HG03565 (cell line): ENCODE results near the gene WASF1.
"Not testable (repeated sequence)": the region's sequence is repeated elsewhere in the genome, so short reads cannot be mapped to it uniquely, and the experiment has no call there.

Experiments
- ATAC-seq: cut with Tn5 transposase; IDR thresholded peaks from one replicate; pipeline ENCODE4 v1.9.1; 2021; ENCODE audit warnings: mild to moderate bottlenecking, moderate library complexity; ENCODE audit not compliant: unreplicated experiment

Gene WASF1

DNA sequence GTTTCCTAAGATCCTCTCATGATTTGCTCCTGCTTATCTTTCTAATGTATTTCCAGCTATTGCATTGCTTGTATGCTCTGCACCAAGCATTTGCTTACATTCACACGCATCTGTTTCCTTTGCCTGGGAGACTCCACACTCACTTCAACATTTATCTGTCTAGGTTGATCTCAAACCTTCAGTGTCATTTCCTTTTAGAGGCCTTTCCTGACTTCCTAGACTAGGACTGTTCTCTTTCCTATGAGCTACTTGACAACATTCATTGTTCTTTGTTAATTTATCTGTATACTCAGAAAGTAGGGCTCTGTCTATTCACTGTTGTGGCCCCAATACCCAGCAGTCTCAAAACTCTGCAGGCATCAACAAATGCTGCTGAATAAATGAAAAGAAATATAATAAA lies 84.4 kb downstream of the WASF1 start:
- ATAC-seq = no peak

DNA sequence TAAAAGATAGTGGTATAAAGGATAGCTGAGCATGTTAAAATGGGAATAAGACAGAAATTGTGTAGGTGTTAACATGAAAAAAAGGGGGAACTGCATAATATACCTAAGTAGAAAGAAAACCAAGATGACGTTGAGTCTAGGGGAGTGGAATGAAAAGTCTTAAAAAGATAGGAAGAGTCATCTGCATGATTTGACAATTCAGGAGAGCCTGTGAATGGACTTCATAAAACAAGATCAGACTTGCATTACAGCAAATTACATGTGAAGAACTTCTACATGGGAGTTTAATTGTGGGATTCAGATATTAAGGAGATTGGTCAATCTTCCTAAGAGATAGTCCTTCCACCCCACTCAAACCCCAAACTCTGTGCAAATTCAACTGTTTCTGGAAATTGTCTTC lies 85.5 kb downstream of the WASF1 start:
- no peak for ATAC-seq

DNA sequence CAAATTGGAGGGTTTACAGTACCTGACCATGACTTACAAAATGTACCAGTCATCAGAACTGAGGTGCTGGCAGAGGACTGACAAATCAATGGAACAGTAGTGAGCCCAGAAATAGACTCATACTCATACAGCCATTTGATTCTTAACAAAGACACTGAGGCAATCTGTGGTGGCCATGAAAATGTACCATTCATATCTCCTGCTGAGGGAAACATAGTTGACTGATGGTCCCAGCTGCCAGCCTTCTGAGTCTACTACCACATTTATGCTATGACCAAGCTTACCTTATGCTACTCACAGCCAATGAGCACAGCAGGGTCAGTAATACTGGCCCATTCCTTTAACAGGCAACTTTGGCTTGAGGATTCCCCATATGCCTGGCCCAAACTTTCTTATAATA lies 88.6 kb downstream of the WASF1 start:
- no peak for ATAC-seq

DNA sequence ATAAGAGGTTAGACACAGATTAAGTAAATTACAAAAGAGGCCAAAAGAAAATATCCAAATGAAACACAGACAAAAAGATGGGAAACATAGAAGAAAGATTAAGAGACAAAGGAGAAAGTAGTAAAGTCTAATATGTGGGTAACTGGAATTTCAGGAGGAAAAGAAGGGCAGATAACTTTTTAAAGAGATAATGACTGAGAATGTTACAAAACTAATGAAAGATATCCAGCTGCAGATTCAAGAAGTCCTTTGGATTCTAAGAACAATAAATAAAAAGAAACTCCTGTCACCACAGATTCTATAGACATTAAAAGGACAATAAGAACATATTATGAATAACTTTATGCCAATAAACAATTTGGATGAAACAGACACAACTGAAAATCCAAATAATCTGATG lies 90.1 kb downstream of the WASF1 start:
- no peak for ATAC-seq

DNA sequence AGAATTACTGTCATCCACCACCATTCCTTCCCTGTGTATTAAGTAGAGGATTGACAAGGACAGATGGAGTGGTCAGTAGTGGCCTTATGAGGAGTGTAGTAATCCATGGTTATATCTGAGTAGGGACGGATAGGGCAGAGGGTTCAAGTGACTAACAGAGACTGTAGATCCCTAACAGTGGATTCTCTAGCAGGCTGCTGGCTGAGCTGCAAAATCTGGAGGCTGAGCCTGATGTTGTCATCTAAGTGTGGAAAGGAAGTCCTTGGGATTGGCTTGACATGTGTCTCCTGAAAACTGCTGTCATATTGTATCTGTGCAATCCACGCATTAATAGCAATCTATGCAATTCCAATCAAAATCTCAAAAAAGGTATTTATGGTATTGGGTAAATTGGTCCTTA lies 94.2 kb downstream of the WASF1 start:
- ATAC-seq = no peak

DNA sequence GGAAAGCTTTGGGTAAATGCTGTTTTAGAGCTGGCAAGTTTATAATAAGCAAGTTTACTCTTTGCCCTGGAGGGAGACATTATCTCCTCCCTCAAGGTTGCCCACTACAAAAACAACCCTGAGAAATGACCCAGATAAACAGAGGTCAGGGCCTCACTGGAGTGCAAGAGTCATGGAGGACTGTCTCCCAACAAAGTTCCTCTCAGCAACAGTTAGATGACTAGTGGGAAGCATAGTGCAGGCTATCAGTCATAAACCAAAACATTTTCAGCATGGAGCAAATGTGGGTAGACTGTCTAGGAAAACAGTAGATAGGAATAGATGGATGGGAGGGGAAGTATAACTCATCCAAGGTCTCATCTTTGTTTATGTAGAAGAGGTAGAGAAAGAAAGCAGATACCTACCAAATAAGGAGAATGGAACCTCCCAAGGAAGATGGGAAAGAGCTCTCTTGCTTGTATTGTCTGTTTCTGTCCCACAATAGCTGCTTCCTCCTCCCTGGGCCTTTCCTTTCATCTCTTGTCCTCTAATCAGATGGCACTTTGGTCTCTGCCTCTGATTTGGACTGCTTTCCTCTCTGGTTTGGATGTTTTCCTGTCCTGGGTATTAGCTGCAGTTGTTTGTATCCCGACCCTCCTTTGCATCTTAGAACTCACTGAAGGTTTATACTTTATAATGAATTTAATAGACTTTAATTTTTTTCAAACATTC lies 95.4 kb downstream of the WASF1 start:
- no peak for ATAC-seq

DNA sequence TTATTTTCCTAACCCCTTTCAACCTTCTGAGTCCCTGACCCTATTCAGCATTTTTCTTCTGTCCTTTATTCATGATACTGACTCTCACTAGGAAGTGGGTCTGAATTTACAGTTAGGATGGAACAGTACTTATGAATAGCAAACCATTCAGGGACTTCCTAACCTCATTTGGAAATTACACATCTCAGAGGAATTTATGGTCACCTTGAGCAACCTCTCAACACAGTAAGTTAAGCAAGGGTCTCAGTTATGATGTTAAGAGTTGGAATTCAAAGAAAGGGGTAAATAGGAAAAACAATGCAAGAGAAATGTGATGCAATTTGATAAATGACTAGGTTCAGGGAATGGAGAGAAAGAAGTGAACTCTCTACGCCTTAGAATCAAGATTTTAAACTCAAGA lies 104.1 kb downstream of the WASF1 start:
- ATAC-seq = no peak

DNA sequence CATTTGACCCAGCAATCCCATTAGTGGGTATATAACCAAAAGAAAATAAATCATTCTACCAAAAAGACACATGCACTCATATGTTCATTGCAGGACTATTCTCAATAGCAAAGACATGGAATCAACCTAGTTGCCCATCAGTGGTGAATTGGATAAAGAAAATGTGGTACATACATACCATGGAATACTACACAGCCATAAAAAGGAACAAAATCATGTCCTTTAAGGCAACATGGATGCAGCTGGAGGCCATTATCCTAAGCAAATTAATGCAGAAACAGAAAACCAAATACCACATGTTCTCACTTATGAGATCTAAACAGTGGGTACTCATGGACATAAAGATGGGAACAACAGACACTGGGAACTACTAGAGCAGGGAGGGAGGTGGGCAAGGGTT lies 106.0 kb downstream of the WASF1 start:
- ATAC-seq = not testable (repeated sequence)

DNA sequence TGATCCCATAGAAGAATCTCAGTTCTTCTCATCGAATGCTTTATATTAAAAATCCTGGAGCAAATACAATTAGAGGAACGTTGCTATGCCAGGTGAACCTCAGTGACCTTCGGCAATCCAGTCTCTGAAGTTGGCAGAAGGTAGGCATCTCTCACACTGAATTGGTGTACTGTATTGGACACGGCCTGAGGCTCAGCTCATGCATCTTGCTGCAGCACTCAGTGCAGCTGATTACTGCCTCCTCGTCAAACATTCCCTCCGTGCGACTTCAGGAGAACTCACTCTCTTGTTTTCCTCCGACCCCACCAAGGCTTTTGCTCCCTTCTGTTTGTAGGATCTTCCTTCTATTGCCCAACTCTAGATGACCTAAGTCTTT lies 110.9 kb downstream of the WASF1 start:
- no peak for ATAC-seq

DNA sequence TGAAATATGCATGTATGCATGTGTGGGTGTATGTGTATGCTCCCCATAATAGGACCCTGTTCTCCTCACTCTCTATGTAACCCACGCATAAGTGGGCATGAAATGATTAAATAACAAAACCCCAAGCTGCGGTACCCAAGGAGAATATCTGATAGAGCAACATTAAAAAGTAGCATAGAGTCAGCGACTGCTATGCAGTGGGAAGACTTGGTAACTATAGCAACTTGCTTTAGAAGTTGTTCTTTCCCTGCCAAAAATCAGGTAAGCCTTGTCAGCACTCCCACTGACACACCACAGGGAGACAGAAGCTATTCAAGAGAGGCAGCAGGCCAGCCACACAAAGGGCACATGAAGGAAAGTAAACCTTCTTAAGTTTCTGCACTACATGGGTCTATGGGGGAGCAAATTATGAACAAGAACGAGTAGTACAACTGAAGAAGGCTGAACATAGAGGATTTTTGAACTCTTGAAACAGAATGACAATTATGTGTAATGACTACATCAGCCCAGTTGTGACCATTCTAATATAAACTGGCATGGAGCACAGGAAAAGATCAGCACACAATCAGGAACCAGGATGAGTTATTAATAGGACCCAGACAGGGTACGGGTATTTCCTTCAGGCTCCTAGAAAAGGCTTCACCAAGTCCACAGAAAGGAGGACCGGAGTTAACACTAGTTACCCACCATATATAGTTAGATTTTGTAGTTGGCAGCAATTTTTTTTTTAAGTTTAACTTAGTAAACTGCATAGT lies 111.5 kb downstream of the WASF1 start:
- no peak for ATAC-seq

DNA sequence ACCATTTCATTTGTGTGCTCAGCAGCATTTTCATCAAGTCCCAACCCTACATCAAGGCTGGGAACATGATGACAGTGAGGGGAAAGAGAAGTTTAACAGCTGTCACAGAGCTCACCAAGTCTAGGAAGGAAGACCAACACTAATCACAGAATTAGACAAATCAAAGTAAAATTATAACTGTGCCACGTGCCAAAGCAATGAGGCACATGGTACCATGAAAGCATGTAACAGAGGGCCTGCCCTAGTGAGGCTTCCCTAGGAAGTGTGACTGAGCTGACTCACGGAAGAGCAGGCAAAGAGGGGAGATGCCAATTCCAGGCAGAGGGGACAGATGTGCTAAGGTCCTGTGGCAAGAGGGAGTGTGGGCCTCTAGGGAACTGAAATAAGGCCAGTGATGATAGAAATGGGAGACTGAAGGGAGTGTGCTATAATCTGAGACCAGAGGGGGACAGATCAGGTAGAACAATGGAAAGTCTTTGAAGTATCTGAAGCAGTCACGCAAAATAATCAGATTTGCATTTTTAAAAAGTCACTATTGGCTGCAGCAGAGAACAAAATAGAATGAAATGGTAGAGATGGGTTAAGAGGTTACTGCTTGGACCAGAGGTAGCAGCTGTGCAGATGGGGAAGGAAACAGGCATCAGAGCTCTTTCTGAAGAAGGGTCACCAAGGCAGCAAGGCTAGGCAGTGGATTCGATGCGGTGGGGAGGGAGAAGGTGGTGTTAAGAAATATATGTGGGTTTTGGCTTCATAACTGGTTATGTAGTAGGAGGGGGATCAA lies 114.5 kb downstream of the WASF1 start:
- ATAC-seq = no peak

DNA sequence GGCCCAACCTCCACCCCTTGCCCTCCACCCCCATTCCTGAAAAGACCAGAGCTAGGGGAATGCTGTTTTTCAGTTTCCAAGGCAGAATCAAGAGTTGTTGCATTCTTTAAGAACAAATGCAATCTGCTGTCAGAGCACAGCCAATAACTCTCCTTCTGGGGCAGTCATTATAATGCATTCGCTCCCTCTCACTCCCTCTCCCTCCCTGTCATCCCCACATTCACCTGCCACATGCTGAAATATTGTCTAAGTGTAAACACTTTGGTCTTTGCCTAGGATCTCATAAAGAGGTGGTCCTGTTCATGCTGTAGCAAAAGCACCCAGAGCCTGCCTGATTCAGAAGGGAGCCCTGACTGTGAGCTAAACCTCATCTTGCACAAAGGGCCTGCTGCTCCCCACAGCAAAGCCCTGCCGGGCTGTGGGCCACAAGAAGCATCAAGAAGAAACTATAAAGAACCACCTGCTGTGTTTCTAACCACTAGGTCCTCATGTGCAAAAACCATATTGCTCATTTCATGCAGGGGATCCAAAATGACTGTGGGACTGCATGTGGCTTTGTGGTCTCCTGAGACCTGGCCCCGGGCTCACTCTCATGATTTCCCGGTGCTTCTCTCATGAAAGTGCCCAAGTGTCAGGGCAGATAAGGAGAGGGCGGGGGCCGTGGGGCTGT lies 115.7 kb downstream of the WASF1 start:
- ATAC-seq = peak; percentile 46

DNA sequence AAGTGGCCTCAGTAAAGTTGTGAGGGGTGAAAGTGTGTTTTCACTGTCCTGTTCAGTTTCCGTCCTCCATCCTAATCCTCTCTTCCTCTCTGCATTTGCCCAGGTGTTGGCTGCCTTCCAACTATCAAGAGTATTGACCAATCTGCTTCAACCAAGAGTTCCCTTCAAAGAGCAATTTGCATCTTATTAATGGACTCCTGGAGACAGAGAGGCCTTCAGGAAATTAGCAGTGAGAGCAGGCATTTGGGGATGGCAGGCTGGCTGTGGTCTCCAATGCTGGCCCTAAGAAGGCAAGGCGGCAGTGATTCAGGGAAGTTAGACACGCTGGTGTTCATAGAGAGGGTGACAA lies 124.1 kb downstream of the WASF1 start:
- ATAC-seq = no peak

DNA sequence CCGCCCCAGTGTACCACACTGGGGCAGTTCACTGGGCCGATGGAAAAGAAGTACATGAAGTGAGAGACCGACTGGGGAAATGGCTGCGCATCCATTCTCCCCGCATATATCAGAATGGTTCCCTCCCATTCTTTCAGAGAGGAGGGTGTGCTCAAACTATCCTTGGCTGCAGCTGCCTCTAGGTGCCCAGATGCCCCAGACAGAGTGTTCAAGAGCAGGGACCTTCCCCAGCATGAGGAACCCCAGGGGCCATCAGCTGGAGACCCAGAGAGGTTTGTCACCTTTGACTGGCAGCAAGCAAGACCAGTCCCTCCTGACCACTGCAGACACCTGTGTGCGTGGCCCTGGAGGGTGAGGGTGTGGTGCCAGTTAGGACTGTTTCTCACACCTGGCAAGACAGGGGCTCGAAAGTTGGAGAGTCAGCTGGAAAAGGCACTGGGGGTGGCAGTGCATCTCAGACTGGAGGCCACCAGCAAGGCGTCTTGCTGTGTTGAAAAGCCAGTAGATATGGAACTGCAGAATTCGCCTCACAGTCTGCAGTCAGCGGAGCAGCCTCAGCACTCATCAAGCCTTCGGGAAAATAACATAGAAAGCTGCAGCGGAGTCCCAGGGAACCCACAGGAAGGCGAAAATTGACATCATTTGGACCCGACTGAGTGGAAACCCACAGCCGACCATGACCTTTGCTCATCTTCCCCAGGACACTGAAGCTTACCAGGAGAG lies 124.6 kb downstream of the WASF1 start:
- no peak for ATAC-seq

DNA sequence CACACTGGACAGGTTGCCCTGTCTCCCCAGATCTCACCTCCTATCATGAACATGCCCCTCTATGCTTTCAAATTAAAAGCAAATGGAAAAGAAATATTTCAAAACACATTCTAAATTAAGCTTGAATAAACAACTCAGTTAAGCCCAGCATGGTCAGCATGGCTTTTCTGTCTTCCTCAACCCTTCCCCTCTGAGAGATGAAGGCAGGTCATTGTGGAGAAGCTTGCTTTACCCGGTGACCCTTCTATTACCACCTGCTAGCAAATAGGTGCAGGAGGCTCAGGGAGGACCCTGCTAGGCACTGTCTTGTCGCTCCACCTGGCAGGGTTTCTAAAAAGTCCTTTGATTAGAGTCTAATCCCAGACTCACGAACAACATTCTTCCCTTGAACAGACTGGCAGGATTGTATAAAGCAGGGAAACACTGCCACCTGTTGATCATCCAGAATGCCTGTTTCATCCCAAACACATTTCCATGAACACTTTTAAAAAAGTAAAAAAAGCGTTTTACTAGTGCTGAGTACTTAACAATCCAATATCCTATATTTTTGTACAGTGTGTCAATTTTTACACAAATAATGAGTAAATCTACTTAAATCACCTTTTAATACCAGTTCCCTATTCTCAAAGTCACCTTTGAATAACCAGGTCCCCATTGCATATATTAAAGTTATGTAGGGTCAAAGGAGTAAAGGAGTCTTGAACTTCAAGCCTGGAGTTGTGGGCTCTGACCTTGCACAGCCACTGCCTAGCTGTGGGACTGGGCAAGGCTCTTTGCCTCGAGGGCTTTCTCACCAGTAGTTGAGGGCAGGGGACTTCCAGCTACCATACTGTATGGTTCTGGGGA lies 125.9 kb downstream of the WASF1 start:
- no peak for ATAC-seq

DNA sequence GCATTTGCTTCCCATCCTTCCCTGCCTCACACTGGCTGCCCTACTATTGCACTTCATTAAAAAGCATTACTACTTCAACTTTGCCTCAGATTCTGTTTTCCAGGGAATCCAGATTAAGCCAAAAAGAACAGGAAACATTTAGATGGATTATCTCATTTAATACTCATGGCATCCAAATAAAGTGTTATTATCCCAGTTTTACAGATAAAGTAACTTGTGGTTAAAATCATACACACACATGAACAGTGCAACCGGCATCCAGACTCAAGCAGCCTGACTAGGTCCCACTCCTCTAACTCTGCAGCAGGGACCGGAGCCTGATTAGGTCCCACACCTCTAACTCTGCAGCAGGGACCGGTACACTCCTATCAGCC lies 129.0 kb downstream of the WASF1 start:
- no peak for ATAC-seq
